Measurements from ENCODE around the gene FCSK. TPM values are rescaled to one million over a fixed set of nuclear protein-coding genes. Genes with fewer than 3 reads are reported as not detected.
A peak's percentile ranks its signal among the peaks of the same experiment; 100 is the strongest.

Gene FCSK
- total and polyA plus RNA-seq, 2 of the 13 experiments (the other 11 are each of a cell fraction or from before 2014, with no cell fraction given), result 9.1 to 19.2 TPM

- TF ChIP-seq ZGPAT (CRISPR knock-in tag; IDR thresholded peaks at IDR 0.05), result peak; percentile 83
- TF ChIP-seq ATF4 (CRISPR knock-in tag; IDR thresholded peaks at IDR 0.05), result 0 out of 4 replicates have a peak, but pooled peaks of 1 of the 2 experiments have one; percentile 45
- no peak for TF ChIP-seq MLLT10 (CRISPR knock-in tag; IDR thresholded peaks at IDR 0.05)
- no peak for TF ChIP-seq FOXP1 (IDR thresholded peaks at IDR 0.05)
- no peak; the same call in 1 of the 2 replicates for TF ChIP-seq FOXP1 (CRISPR knock-in tag; IDR thresholded peaks at IDR 0.05)
- no peak for TF ChIP-seq ZNF496 (CRISPR knock-in tag; IDR thresholded peaks at IDR 0.05; ENCODE audit: insufficient replicate concordance)
- TF ChIP-seq GATAD2A (CRISPR knock-in tag; IDR thresholded peaks at IDR 0.05), result peak; percentile 61
- peak; percentile 57; the same call in 1 of the 2 replicates for TF ChIP-seq MYC (CRISPR knock-in tag; IDR thresholded peaks at IDR 0.05; ENCODE audit: borderline replicate concordance)
- TF ChIP-seq MEF2D (CRISPR knock-in tag; IDR thresholded peaks at IDR 0.05), result no peak; the same call in 1 of the 2 replicates
- TF ChIP-seq TEAD2 (CRISPR knock-in tag; IDR thresholded peaks at IDR 0.05), result no peak
- TF ChIP-seq, protein P1, sequence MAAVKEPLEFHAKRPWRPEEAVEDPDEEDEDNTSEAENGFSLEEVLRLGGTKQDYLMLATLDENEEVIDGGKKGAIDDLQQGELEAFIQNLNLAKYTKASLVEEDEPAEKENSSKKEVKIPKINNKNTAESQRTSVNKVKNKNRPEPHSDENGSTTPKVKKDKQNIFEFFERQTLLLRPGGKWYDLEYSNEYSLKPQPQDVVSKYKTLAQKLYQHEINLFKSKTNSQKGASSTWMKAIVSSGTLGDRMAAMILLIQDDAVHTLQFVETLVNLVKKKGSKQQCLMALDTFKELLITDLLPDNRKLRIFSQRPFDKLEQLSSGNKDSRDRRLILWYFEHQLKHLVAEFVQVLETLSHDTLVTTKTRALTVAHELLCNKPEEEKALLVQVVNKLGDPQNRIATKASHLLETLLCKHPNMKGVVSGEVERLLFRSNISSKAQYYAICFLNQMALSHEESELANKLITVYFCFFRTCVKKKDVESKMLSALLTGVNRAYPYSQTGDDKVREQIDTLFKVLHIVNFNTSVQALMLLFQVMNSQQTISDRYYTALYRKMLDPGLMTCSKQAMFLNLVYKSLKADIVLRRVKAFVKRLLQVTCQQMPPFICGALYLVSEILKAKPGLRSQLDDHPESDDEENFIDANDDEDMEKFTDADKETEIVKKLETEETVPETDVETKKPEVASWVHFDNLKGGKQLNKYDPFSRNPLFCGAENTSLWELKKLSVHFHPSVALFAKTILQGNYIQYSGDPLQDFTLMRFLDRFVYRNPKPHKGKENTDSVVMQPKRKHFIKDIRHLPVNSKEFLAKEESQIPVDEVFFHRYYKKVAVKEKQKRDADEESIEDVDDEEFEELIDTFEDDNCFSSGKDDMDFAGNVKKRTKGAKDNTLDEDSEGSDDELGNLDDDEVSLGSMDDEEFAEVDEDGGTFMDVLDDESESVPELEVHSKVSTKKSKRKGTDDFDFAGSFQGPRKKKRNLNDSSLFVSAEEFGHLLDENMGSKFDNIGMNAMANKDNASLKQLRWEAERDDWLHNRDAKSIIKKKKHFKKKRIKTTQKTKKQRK (IDR thresholded peaks at IDR 0.05; ENCODE audit: low read length), result no peak
- peak; percentile 42; the same call in 1 of the 2 replicates for TF ChIP-seq ZNF749 (CRISPR knock-in tag; IDR thresholded peaks at IDR 0.05; ENCODE audit: borderline replicate concordance)
- no peak for TF ChIP-seq SYNCRIP (IDR thresholded peaks at IDR 0.05; ENCODE audit: insufficient read depth, low read depth, low read length)
- TF ChIP-seq SRSF9 (IDR thresholded peaks at IDR 0.05; ENCODE audit: borderline replicate concordance, insufficient read depth, low read depth, low read length, poor library complexity, severe bottlenecking), result no peak
- TF ChIP-seq STAT5B (CRISPR knock-in tag; IDR thresholded peaks at IDR 0.05), result 0 out of 2 replicates have a peak, but pooled peaks have one; percentile 49
- no peak; the same call in 1 of the 2 replicates for TF ChIP-seq NCOR1 (IDR thresholded peaks at IDR 0.05; ENCODE audit: borderline replicate concordance, low read length)
- no peak for TF ChIP-seq TCF7L2 (IDR thresholded peaks at IDR 0.05; ENCODE audit: low read depth, low read length)
- TF ChIP-seq ZNF670 (CRISPR knock-in tag; IDR thresholded peaks at IDR 0.05; ENCODE audit: borderline replicate concordance), result peak; percentile 74; the same call in 1 of the 2 replicates
- peak; percentile 93 for TF ChIP-seq RBM39 (IDR thresholded peaks at IDR 0.05; ENCODE audit: low read depth, low read length, poor library complexity, severe bottlenecking)
- peak; percentile 97; the same call in 1 of the 2 replicates for TF ChIP-seq ZBTB7A (CRISPR knock-in tag; IDR thresholded peaks at IDR 0.05)
- TF ChIP-seq MTF2 (CRISPR knock-in tag; IDR thresholded peaks at IDR 0.05; ENCODE audit: borderline replicate concordance), result no peak; the same call in 1 of the 2 replicates
- TF ChIP-seq ZBTB14 (CRISPR knock-in tag; IDR thresholded peaks at IDR 0.05), result no peak
- no peak for TF ChIP-seq NR3C1 (CRISPR knock-in tag; IDR thresholded peaks at IDR 0.05)
Observed at GRCh38 chr16:70438969-70439862, 15.2 kb upstream of the FCSK start, which contains the start of gene ST3GAL2 (continued).

Measured in HepG2 (cell line).